Measurements from ENCODE around the gene EDIL3. TPM values are rescaled to one million over a fixed set of nuclear protein-coding genes. Genes with fewer than 3 reads are reported as not detected.

The EDIL3 gene
- total RNA-seq, 2 experiments from 2014 or later: not detected

- no peaks in the 10 kb centered on the region for H3K4me1 Mint-ChIP-seq (ENCODE audit: low read depth)
- CTCF ChIA-PET: no interaction called here
- intact Hi-C loops (cut with DNase I, micrococcal nuclease): no loop called here
- no peaks in the 10 kb centered on the region for H3K27me3 Mint-ChIP-seq
- POLR2A ChIA-PET: no interaction called here
- Histone ChIP-seq H3K27me3 (ENCODE audit: control insufficient read depth in 1 of 2, insufficient read depth in 2 of 2, low read length in 2 of 2) (no peaks in the 10 kb centered on the region), H3K4me3 (ENCODE audit: low read length) (no peak overlapping the region), H3K9me3 (ENCODE audit: control insufficient read depth in 1 of 2, insufficient read depth in 1 of 2, low read length in 2 of 2) (no peaks in the 10 kb centered on the region), H3K4me1 (ENCODE audit: insufficient read depth, low read length) (no peaks in the 10 kb centered on the region), H3K36me3 (ENCODE audit: insufficient read depth, low read length) (no peaks in the 10 kb centered on the region), H3K27ac (ENCODE audit: low read depth in 1 of 2, low read length in 2 of 2) (no peak overlapping the region)
- TF ChIP-seq, protein P1, sequence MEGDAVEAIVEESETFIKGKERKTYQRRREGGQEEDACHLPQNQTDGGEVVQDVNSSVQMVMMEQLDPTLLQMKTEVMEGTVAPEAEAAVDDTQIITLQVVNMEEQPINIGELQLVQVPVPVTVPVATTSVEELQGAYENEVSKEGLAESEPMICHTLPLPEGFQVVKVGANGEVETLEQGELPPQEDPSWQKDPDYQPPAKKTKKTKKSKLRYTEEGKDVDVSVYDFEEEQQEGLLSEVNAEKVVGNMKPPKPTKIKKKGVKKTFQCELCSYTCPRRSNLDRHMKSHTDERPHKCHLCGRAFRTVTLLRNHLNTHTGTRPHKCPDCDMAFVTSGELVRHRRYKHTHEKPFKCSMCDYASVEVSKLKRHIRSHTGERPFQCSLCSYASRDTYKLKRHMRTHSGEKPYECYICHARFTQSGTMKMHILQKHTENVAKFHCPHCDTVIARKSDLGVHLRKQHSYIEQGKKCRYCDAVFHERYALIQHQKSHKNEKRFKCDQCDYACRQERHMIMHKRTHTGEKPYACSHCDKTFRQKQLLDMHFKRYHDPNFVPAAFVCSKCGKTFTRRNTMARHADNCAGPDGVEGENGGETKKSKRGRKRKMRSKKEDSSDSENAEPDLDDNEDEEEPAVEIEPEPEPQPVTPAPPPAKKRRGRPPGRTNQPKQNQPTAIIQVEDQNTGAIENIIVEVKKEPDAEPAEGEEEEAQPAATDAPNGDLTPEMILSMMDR (IDR thresholded peaks at IDR 0.05): no peak
- no peak overlapping the region for H3K27ac Mint-ChIP-seq
- H3K36me3 Mint-ChIP-seq (ENCODE audit: low read depth): no peaks in the 10 kb centered on the region
- DNase-seq: no peak
- no peaks in the 10 kb centered on the region for H3K9me3 Mint-ChIP-seq
- no peak for ATAC-seq (ENCODE audit: poor library complexity)
- no peak overlapping the region for H3K4me3 Mint-ChIP-seq
Observed at GRCh38 chr5:84086511-84086910, 298.2 kb downstream of the EDIL3 start.

DNA sequence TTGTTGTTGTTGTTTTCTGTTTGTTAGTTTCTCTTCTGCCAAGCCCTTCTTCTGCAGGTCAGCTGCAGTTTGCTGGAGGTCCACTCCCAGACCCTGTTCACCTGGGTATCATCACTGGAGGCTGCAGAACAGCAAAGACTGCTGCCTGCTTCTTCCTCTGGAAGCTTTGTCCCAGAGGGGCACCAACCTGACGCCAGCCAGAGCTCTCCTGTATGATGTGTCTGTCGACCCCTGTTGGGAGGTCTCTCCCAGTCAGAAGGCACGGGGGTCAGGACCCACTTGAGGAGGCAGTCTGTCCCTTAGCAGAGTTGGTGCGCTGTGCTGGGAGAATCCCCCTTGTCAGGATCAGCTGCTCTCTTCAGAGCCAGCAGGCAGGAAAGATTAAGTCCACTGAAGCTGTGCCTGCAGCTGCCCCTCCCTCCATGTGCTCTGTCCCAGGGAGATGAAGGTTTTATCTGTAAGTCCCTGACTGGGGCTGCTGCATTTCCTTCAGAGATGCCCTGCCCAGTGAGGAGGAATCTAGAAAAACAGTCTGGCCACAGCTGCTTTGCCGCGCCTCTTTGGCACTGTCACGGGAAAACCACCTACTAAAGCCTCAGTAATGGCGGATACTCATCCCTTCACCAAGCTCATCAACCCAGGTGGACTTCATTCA is 299.2 kb downstream of the EDIL3 start:
- ATAC-seq (ENCODE audit: poor library complexity): no peak
- Histone ChIP-seq H3K4me1 (ENCODE audit: insufficient read depth, low read length) (no peaks in the 10 kb centered on the region), H3K9me3 (ENCODE audit: control insufficient read depth in 1 of 2, insufficient read depth in 1 of 2, low read length in 2 of 2) (no peaks in the 10 kb centered on the region), H3K27me3 (ENCODE audit: control insufficient read depth in 1 of 2, insufficient read depth in 2 of 2, low read length in 2 of 2) (no peaks in the 10 kb centered on the region), H3K4me3 (ENCODE audit: low read length) (no peak overlapping the region), H3K36me3 (ENCODE audit: insufficient read depth, low read length) (no peaks in the 10 kb centered on the region), H3K27ac (ENCODE audit: low read depth in 1 of 2, low read length in 2 of 2) (no peak overlapping the region)
- Mint-ChIP-seq H3K27ac (no peak overlapping the region), H3K36me3 (ENCODE audit: low read depth) (no peaks in the 10 kb centered on the region), H3K4me1 (ENCODE audit: low read depth) (no peaks in the 10 kb centered on the region), H3K4me3 (no peak overlapping the region), H3K27me3 (no peaks in the 10 kb centered on the region), H3K9me3 (no peaks in the 10 kb centered on the region)
- TF ChIP-seq, protein P1 (IDR thresholded peaks at IDR 0.05): no peak
- ChIA-PET CTCF (no interaction called here), POLR2A (no interaction called here)
- DNase-seq: no peak
- intact Hi-C loops (cut with DNase I, micrococcal nuclease): no loop called here

- H3K27me3 ChIP-seq (ENCODE audit: control insufficient read depth in 1 of 2, insufficient read depth in 2 of 2, low read length in 2 of 2): no peaks in the 10 kb centered on the region
- intact Hi-C loops (cut with DNase I, micrococcal nuclease): no loop called here
- ATAC-seq (ENCODE audit: poor library complexity): no peak
- POLR2A ChIA-PET: no interaction called here
- no peak overlapping the region for H3K4me3 Mint-ChIP-seq
- TF ChIP-seq, protein P1 (IDR thresholded peaks at IDR 0.05): no peak
- no peaks in the 10 kb centered on the region for H3K9me3 ChIP-seq (ENCODE audit: control insufficient read depth in 1 of 2, insufficient read depth in 1 of 2, low read length in 2 of 2)
- CTCF ChIA-PET: no interaction called here
- H3K27me3 Mint-ChIP-seq: no peaks in the 10 kb centered on the region
- H3K4me1 Mint-ChIP-seq (ENCODE audit: low read depth): no peaks in the 10 kb centered on the region
- H3K36me3 ChIP-seq (ENCODE audit: insufficient read depth, low read length): no peaks in the 10 kb centered on the region
- H3K9me3 Mint-ChIP-seq: no peaks in the 10 kb centered on the region
- H3K4me1 ChIP-seq (ENCODE audit: insufficient read depth, low read length): no peaks in the 10 kb centered on the region
- no peaks in the 10 kb centered on the region for H3K36me3 Mint-ChIP-seq (ENCODE audit: low read depth)
- no peak overlapping the region for H3K4me3 ChIP-seq (ENCODE audit: low read length)
- H3K27ac Mint-ChIP-seq: no peak overlapping the region
- DNase-seq: no peak
- no peak overlapping the region for H3K27ac ChIP-seq (ENCODE audit: low read depth in 1 of 2, low read length in 2 of 2)
Observed at GRCh38 chr5:84080908-84081307, 303.8 kb downstream of the EDIL3 start.

Measured in CD4-positive, alpha-beta T cell (primary cell).